GM20000 (cell line): ENCODE results near the gene NFKBIZ.

Source experiments
- DNase-seq: peaks from one replicate; pipeline ENCODE4 v3.0.0; 2012; ENCODE audit warnings: low spot score
- CTCF ChIP-seq: IDR thresholded peaks from 2 replicates; pipeline ENCODE4 v1.5.1; 2012; ENCODE audit warnings: mild to moderate bottlenecking, control low read depth; ENCODE audit errors: extremely low read depth, missing control alignments

NFKBIZ gene

GRCh38 chr3:101896083-101896757 lies 46.9 kb downstream of the NFKBIZ start:
- TF ChIP-seq CTCF = no peak
- DNase-seq = no peak

DNA sequence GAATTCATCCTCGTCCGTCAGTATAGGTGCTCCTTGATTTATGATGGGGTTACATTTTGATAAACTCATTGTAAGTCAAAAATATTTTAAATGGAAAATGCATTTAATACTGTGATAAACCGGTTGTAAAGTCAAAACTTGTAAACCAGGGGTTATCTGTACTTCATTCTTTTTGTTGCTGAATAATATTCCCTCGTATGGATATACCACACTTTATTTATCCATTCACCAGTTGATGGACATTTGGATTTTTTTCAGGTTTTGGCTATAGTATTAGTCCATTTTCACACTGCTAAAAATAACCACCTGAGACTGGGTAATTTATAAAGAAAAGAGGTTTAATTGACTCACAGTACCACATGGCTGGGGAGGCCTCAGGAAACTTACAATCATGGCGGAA lies 47.7 kb downstream of the NFKBIZ start:
- DNase-seq = no peak
- no peak for TF ChIP-seq CTCF

DNA sequence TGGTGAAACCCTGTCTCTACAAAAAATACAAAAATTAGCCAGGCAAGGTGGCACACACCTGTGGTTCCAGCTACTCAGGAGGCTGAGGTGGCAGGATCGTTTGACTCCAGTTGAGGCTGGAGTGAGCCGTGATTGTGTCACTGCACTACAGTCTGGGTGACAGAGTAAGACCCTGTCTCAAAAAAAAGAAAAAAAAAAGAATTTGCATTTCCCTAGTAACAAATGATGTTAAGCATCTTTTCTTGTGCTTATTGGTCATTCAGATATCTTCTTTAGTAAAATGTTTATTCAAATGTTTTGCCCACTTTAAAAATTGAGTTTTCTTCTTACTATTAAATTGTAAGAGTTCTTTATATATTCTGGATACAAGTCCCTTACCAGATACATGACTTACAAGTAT lies 48.7 kb downstream of the NFKBIZ start:
- TF ChIP-seq CTCF = no peak
- DNase-seq = no peak

DNA sequence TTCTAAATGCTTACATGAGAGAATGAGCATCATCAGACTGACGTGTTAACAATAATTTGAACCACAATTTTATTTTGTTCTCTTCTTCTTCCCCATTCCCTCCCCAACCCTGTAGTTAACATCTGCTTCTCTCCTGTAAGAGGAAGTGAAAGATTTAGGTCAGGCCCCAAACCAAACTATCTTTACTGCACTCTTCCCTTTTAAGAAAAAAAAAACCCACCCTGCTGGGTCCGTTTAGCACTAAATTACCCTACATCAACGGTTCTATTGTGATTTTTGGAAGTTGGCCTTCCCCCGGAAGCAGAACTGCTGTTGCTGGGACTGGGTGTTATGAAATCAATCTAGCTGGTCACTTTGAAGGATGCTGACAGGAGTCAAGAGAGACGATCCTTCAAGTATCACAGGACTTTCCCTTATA lies 49.4 kb downstream of the NFKBIZ start:
- peak; percentile 55 for DNase-seq
- no peak for TF ChIP-seq CTCF

GRCh38 chr3:101900316-101900715 lies 51.0 kb downstream of the NFKBIZ start:
- TF ChIP-seq CTCF = no peak
- DNase-seq = no peak

DNA sequence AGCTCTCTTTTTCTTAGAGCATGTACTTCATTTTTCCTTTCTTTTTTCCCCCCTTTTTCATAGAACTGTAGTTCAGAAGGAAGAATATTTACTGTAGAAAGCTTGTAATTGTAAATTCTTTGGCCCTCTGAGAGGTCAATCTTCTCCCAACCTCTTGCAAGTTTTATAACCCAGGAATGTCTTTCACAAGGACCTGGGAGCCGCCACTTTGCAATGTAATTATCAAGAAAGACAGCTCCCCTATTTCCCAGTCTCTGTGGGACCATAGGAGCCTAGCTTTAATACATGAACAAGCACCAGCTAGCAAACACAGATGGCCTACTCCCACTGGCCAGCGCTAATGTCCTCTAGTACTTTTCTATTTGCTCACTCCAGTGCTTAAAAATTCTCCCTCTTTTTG lies 51.4 kb downstream of the NFKBIZ start:
- TF ChIP-seq CTCF = no peak

GRCh38 chr3:101902041-101902440 lies 52.7 kb downstream of the NFKBIZ start:
- no peak for TF ChIP-seq CTCF
- no peak for DNase-seq

More for the DNA sequence above, 51.4 kb downstream of the NFKBIZ start:
- DNase-seq = no peak
